Right cardiac atrium (tissue), 5 donors: ENCODE results near the gene CNIH3. TPM values are rescaled to one million over a fixed set of nuclear protein-coding genes. Genes with fewer than 3 reads are reported as not detected.

Experiments
- ATAC-seq, 2 donors: fragments of 200-7000 bp; cut with Tn5 transposase; one replicate each; pipeline versions ENCODE4 v1.8.0 to v1.9.1; 2020; ENCODE audit warnings: moderate library complexity in 2 of 2, mild to moderate bottlenecking in 1 of 2
- DNase-seq, 3 donors: peaks; one replicate each; pipeline ENCODE4 v3.0.0-alpha.2; 2020
- H3K27ac ChIP-seq: one replicate; pipeline ENCODE4 v1.5.1; 2013; ENCODE audit warnings: mild to moderate bottlenecking, low read length, control low read depth, moderate library complexity
- H3K27me3 ChIP-seq: one replicate; pipeline ENCODE4 v1.6.1; 2013; ENCODE audit not compliant: control insufficient read depth, insufficient read depth
- H3K4me1 ChIP-seq: one replicate; pipeline ENCODE4 v1.6.1; 2013; ENCODE audit warnings: low read length; ENCODE audit not compliant: control insufficient read depth, insufficient read depth
- H3K4me3 ChIP-seq: one replicate; pipeline ENCODE4 v1.5.1; 2013; ENCODE audit warnings: low read length, control low read depth
- H3K9me3 ChIP-seq: one replicate; pipeline ENCODE4 v1.6.1; 2013; ENCODE audit warnings: low read length; ENCODE audit not compliant: control insufficient read depth
- WGBS: extraction: QIAGEN DNeasy Blood & Tissue Kit; methylation state at CpG from one replicate; pipeline ENCODE4 v1.1.7; 2013; 5-methylcytosine and 5-hydroxymethylcytosine counted together
- intact Hi-C, 4 donors: fragments of 100-400 bp; cut with DNase I; formaldehyde crosslinking; loops; one replicate each; pipeline versions ENCODE4 v1.11.0 to v1.14.0; 2022 to 2023
- polyA plus RNA-seq: library from polyadenylated mRNA; stranded (reverse); fragments of 200-250 nt; gene quantifications from one replicate; pipeline ENCODE4 v1.2.3, GENCODE V29; 2013
- total RNA-seq, 4 donors: library from RNA; stranded (reverse); fragmentation: NEBNext Ultra II Directional; extraction: Animal tissue kit (Norgen Biotek cat#: 25700); gene quantifications; one replicate each; pipeline ENCODE4 v1.2.1, GENCODE V29; 2021
- donor health status: healthy with polysubstance abuse.
- donor health status: DM: no; HTN: yes; CAD: no.
- donor health status: DM: no; HTN: no; CAD: no.
- donor health status: DM: no; HTN: yes; CAD: no; lungs with severe emphysema.
- donor health status: DM: yes; HTN: yes; CAD: no.

CNIH3 gene
- total and polyA plus RNA-seq, 5 donors, result 0.66 to 2.3 (median 1.3) TPM

- intact Hi-C loops, result no loop called here
- DNase-seq, result no peak
- Histone ChIP-seq H3K27ac (no peak overlapping the region), H3K4me1 (peaks cover 4% of the 10 kb centered on the region), H3K4me3 (no peak overlapping the region), H3K9me3 (no peaks in the 10 kb centered on the region), H3K27me3 (no peaks in the 10 kb centered on the region)
- ATAC-seq, result peak in 1 of 2 donors; percentile 29
- WGBS, result 33% methylated on average over 3 of the region's 3 CpGs
These were observed 52.9 kb downstream of the CNIH3 start for GRCh38 chr1:224668984-224669383.

- DNase-seq, result no peak
- Histone ChIP-seq H3K4me1 (peaks cover 4% of the 10 kb centered on the region), H3K9me3 (no peaks in the 10 kb centered on the region), H3K27ac (no peak overlapping the region), H3K27me3 (no peaks in the 10 kb centered on the region), H3K4me3 (no peak overlapping the region)
- WGBS, result 84% methylated on average over 3 of the region's 3 CpGs
- ATAC-seq, result no peak
- intact Hi-C loops, result no loop called here
These were observed 53.3 kb downstream of the CNIH3 start for GRCh38 chr1:224669403-224669802.

GRCh38 chr1:224670506-224670905, 54.4 kb downstream of the CNIH3 start:
- no peak for ATAC-seq
- Histone ChIP-seq H3K27ac (no peak overlapping the region), H3K4me1 (peaks cover 4% of the 10 kb centered on the region), H3K4me3 (no peak overlapping the region), H3K9me3 (no peaks in the 10 kb centered on the region), H3K27me3 (no peaks in the 10 kb centered on the region)
- DNase-seq, result no peak
- WGBS, result 32% methylated on average over 1 of the region's 1 CpG
- intact Hi-C loops, result no loop called here

- no peaks in the 10 kb centered on the region for H3K27me3 ChIP-seq
- ATAC-seq, result no peak
- DNase-seq, result no peak
- H3K9me3 ChIP-seq, result no peaks in the 10 kb centered on the region
- intact Hi-C loops, result no loop called here
- H3K4me1 ChIP-seq, result peaks cover 4% of the 10 kb centered on the region
- 47% methylated on average over 1 of the region's 1 CpG for WGBS
- H3K27ac ChIP-seq, result no peak overlapping the region
- no peak overlapping the region for H3K4me3 ChIP-seq
These were observed 55.0 kb downstream of the CNIH3 start for GRCh38 chr1:224671076-224671475.

GRCh38 chr1:224673141-224673540, 57.0 kb downstream of the CNIH3 start:
- H3K4me1 ChIP-seq, result peaks cover 4% of the 10 kb centered on the region
- WGBS, result 32% methylated on average over 4 of the region's 4 CpGs
- no peaks in the 10 kb centered on the region for H3K27me3 ChIP-seq
- intact Hi-C loops, result no loop called here
- no peak overlapping the region for H3K4me3 ChIP-seq
- H3K27ac ChIP-seq, result no peak overlapping the region
- H3K9me3 ChIP-seq, result no peaks in the 10 kb centered on the region
- ATAC-seq (peak; percentile 60 to 67), DNase-seq (peak in 1 of 3 donors; percentile 25)

GRCh38 chr1:224675590-224675989, 59.5 kb downstream of the CNIH3 start:
- Histone ChIP-seq H3K4me1 (peaks cover 2% of the 10 kb centered on the region), H3K27me3 (no peaks in the 10 kb centered on the region), H3K27ac (no peak overlapping the region), H3K9me3 (no peaks in the 10 kb centered on the region), H3K4me3 (no peak overlapping the region)
- WGBS, result 93% methylated on average over 2 of the region's 2 CpGs
- DNase-seq, result no peak
- no peak for ATAC-seq
- intact Hi-C loops, result no loop called here

GRCh38 chr1:224676551-224676950, 60.4 kb downstream of the CNIH3 start:
- intact Hi-C loops, result no loop called here
- WGBS, result 66% methylated on average over 5 of the region's 5 CpGs
- ATAC-seq, result no peak

GRCh38 chr1:224678168-224678567, 62.1 kb downstream of the CNIH3 start:
- WGBS, result 88% methylated on average over 4 of the region's 4 CpGs
- no peak for ATAC-seq

More at GRCh38 chr1:224676551-224676950, 60.4 kb downstream of the CNIH3 start:
- no peak overlapping the region for H3K4me3 ChIP-seq
- no peaks in the 10 kb centered on the region for H3K9me3 ChIP-seq
- H3K27ac ChIP-seq, result no peak overlapping the region
- DNase-seq, result no peak
- H3K27me3 ChIP-seq, result no peaks in the 10 kb centered on the region
- peaks cover 2% of the 10 kb centered on the region for H3K4me1 ChIP-seq

GRCh38 chr1:224679606-224680005, 63.5 kb downstream of the CNIH3 start:
- intact Hi-C loops, result no loop called here
- Histone ChIP-seq H3K4me1 (no peaks in the 10 kb centered on the region), H3K27ac (no peak overlapping the region), H3K27me3 (no peaks in the 10 kb centered on the region), H3K9me3 (no peaks in the 10 kb centered on the region), H3K4me3 (no peak overlapping the region)
- DNase-seq (no peak), ATAC-seq (no peak)
- 85% methylated on average over 2 of the region's 2 CpGs for WGBS

More at GRCh38 chr1:224678168-224678567, 62.1 kb downstream of the CNIH3 start:
- intact Hi-C loops, result no loop called here
- H3K9me3 ChIP-seq, result no peaks in the 10 kb centered on the region
- H3K4me1 ChIP-seq, result peaks cover 2% of the 10 kb centered on the region
- no peak for DNase-seq
- no peak overlapping the region for H3K4me3 ChIP-seq
- no peaks in the 10 kb centered on the region for H3K27me3 ChIP-seq
- no peak overlapping the region for H3K27ac ChIP-seq

GRCh38 chr1:224681816-224682215, 65.7 kb downstream of the CNIH3 start:
- WGBS, result 73% methylated on average over 6 of the region's 6 CpGs
- no peak for ATAC-seq
- Histone ChIP-seq H3K4me3 (no peak overlapping the region), H3K9me3 (no peaks in the 10 kb centered on the region), H3K27me3 (no peaks in the 10 kb centered on the region), H3K4me1 (no peaks in the 10 kb centered on the region), H3K27ac (no peak overlapping the region)
- DNase-seq, result no peak
- intact Hi-C loops, result no loop called here

GRCh38 chr1:224683936-224684335, 67.8 kb downstream of the CNIH3 start:
- WGBS, result 69% methylated on average over 8 of the region's 8 CpGs
- no peak overlapping the region for H3K4me3 ChIP-seq
- intact Hi-C loops, result no loop called here

GRCh38 chr1:224684979-224685425, 68.9 kb downstream of the CNIH3 start:
- 40% methylated on average over 7 of the region's 7 CpGs for WGBS
- no peaks in the 10 kb centered on the region for H3K9me3 ChIP-seq
- intact Hi-C loops, result no loop called here
- ATAC-seq (no peak), DNase-seq (no peak)
- no peaks in the 10 kb centered on the region for H3K4me1 ChIP-seq
- no peak overlapping the region for H3K27ac ChIP-seq
- no peaks in the 10 kb centered on the region for H3K27me3 ChIP-seq
- no peak overlapping the region for H3K4me3 ChIP-seq

More at GRCh38 chr1:224683936-224684335, 67.8 kb downstream of the CNIH3 start:
- Histone ChIP-seq H3K4me1 (no peaks in the 10 kb centered on the region), H3K9me3 (no peaks in the 10 kb centered on the region), H3K27ac (no peak overlapping the region), H3K27me3 (no peaks in the 10 kb centered on the region)
- DNase-seq, result no peak
- ATAC-seq, result no peak
